Memory B cell (primary cell): ENCODE data around the gene S1PR5.

Experiments used
- ATAC-seq: fragments of 150-1000 bp; cut with Tn5 transposase; 2 replicates; pipeline ENCODE4 v1.10.0; 2021; ENCODE audit warnings: low read depth, mild to moderate bottlenecking, moderate library complexity
- DNase-seq, 2 donors: peaks; one replicate each; pipeline ENCODE4 v3.0.0; 2022; ENCODE audit warnings: low spot score in 2 of 2
- H3K27ac Mint-ChIP-seq: one replicate; pipeline ENCODE4 v1.8.0; 2022; ENCODE audit warnings: mild to moderate bottlenecking, moderate library complexity, mixed read lengths
- H3K27me3 Mint-ChIP-seq: one replicate; pipeline ENCODE4 v1.8.0; 2022; ENCODE audit warnings: mixed read lengths
- H3K36me3 Mint-ChIP-seq: one replicate; pipeline ENCODE4 v1.8.0; 2022; ENCODE audit warnings: mild to moderate bottlenecking, mixed read lengths
- H3K4me1 Mint-ChIP-seq: one replicate; pipeline ENCODE4 v1.8.0; 2022; ENCODE audit warnings: mixed read lengths
- H3K4me3 Mint-ChIP-seq: one replicate; pipeline ENCODE4 v1.8.0; 2022; ENCODE audit warnings: mild to moderate bottlenecking, moderate library complexity, mixed read lengths
- H3K9me3 Mint-ChIP-seq: one replicate; pipeline ENCODE4 v1.8.0; 2022; ENCODE audit warnings: mixed read lengths

The S1PR5 gene

GRCh38 chr19:10517361-10517759 is at the start of gene S1PR5:
Gene S1PR5, minus strand, starts transcription at chr19:10517447. Its CDS starts 2,436 bp downstream, at chr19:10515011.
- H3K4me3 Mint-ChIP-seq, result peak within 1 kb of the TSS; percentile 45
- no peak within 1 kb of the TSS for H3K27ac Mint-ChIP-seq
- peak in 1 of 2 donors; percentile 30 for DNase-seq
- no peaks in the 10 kb centered on the region for H3K36me3 Mint-ChIP-seq
- peaks cover 39% of the 10 kb centered on the region for H3K27me3 Mint-ChIP-seq
- H3K9me3 Mint-ChIP-seq, result no peaks in the 10 kb centered on the region
- H3K4me1 Mint-ChIP-seq, result peaks cover 20% of the 10 kb centered on the region
- no peak for ATAC-seq

GRCh38 chr19:10566658-10567410 is 49.6 kb upstream of the S1PR5 start:
- Mint-ChIP-seq H3K9me3 (no peaks in the 10 kb centered on the region), H3K27me3 (no peaks in the 10 kb centered on the region), H3K36me3 (peaks cover 9% of the 10 kb centered on the region), H3K4me3 (peak overlapping the region; percentile 91), H3K27ac (peak overlapping the region; percentile 91), H3K4me1 (peaks cover 26% of the 10 kb centered on the region)
- ATAC-seq (peak; percentile 20), DNase-seq (peak; percentile 46 to 57)

GRCh38 chr19:10566408-10566657 is 49.1 kb upstream of the S1PR5 start:
- Mint-ChIP-seq H3K36me3 (peaks cover 11% of the 10 kb centered on the region), H3K9me3 (no peaks in the 10 kb centered on the region), H3K4me3 (peak overlapping the region; percentile 91)

GRCh38 chr19:10565567-10566407 is 48.5 kb upstream of the S1PR5 start, which contains the start of gene KRI1:
Gene KRI1, minus strand, starts transcription at chr19:10566010. Its CDS starts 11 bp downstream, at chr19:10565999.
- Mint-ChIP-seq H3K36me3 (peaks cover 11% of the 10 kb centered on the region), H3K9me3 (no peaks in the 10 kb centered on the region), H3K27ac (peak within 1 kb of the TSS; percentile 91), H3K4me3 (peak within 1 kb of the TSS; percentile 91), H3K27me3 (no peaks in the 10 kb centered on the region), H3K4me1 (peaks cover 26% of the 10 kb centered on the region)
- DNase-seq, result peak; percentile 98 to 99
- ATAC-seq, result peak; percentile 57

More at GRCh38 chr19:10566408-10566657, 49.1 kb upstream of the S1PR5 start:
- no peak for ATAC-seq
- H3K4me1 Mint-ChIP-seq, result peaks cover 26% of the 10 kb centered on the region
- H3K27ac Mint-ChIP-seq, result peak overlapping the region; percentile 91
- no peak for DNase-seq
- no peaks in the 10 kb centered on the region for H3K27me3 Mint-ChIP-seq

GRCh38 chr19:10565028-10565566 is 47.9 kb upstream of the S1PR5 start:
- H3K27ac Mint-ChIP-seq, result peak overlapping the region; percentile 91
- H3K27me3 Mint-ChIP-seq, result no peaks in the 10 kb centered on the region
- H3K36me3 Mint-ChIP-seq, result peaks cover 14% of the 10 kb centered on the region
- ATAC-seq (peak; percentile 16), DNase-seq (peak; percentile 48 to 62)
- no peaks in the 10 kb centered on the region for H3K9me3 Mint-ChIP-seq
- peak overlapping the region; percentile 91 for H3K4me3 Mint-ChIP-seq
- peaks cover 24% of the 10 kb centered on the region for H3K4me1 Mint-ChIP-seq

GRCh38 chr19:10562609-10563008 is 45.4 kb upstream of the S1PR5 start:
- H3K36me3 Mint-ChIP-seq, result peaks cover 23% of the 10 kb centered on the region
- no peak overlapping the region for H3K27ac Mint-ChIP-seq
- ATAC-seq (no peak), DNase-seq (no peak)
- no peak overlapping the region for H3K4me3 Mint-ChIP-seq
- no peaks in the 10 kb centered on the region for H3K27me3 Mint-ChIP-seq
- H3K9me3 Mint-ChIP-seq, result no peaks in the 10 kb centered on the region
- peaks cover 21% of the 10 kb centered on the region for H3K4me1 Mint-ChIP-seq

- Mint-ChIP-seq H3K4me3 (no peak overlapping the region), H3K4me1 (peaks cover 9% of the 10 kb centered on the region), H3K36me3 (peaks cover 17% of the 10 kb centered on the region), H3K9me3 (no peaks in the 10 kb centered on the region), H3K27ac (no peak overlapping the region), H3K27me3 (no peaks in the 10 kb centered on the region)
- DNase-seq (no peak), ATAC-seq (no peak)
Measured at GRCh38 chr19:10560154-10560553, 42.9 kb upstream of the S1PR5 start.

- Mint-ChIP-seq H3K27ac (peak overlapping the region; percentile 42), H3K9me3 (no peaks in the 10 kb centered on the region), H3K4me3 (no peak overlapping the region), H3K36me3 (peaks cover 15% of the 10 kb centered on the region), H3K4me1 (peaks cover 15% of the 10 kb centered on the region), H3K27me3 (no peaks in the 10 kb centered on the region)
- ATAC-seq, result no peak
- no peak for DNase-seq
Measured at GRCh38 chr19:10557603-10558197, 40.5 kb upstream of the S1PR5 start.

GRCh38 chr19:10555610-10555973 is 38.3 kb upstream of the S1PR5 start:
- H3K4me3 Mint-ChIP-seq, result no peak overlapping the region
- peak overlapping the region; percentile 35 for H3K27ac Mint-ChIP-seq
- DNase-seq (no peak), ATAC-seq (no peak)
- H3K4me1 Mint-ChIP-seq, result peaks cover 15% of the 10 kb centered on the region
- H3K36me3 Mint-ChIP-seq, result peaks cover 18% of the 10 kb centered on the region
- no peaks in the 10 kb centered on the region for H3K9me3 Mint-ChIP-seq
- no peaks in the 10 kb centered on the region for H3K27me3 Mint-ChIP-seq

- Mint-ChIP-seq H3K9me3 (no peaks in the 10 kb centered on the region), H3K4me1 (peaks cover 15% of the 10 kb centered on the region), H3K27ac (peak overlapping the region; percentile 86), H3K27me3 (no peaks in the 10 kb centered on the region), H3K36me3 (peaks cover 16% of the 10 kb centered on the region), H3K4me3 (no peak overlapping the region)
- ATAC-seq, result no peak
- DNase-seq, result no peak
Measured at GRCh38 chr19:10554760-10555609, 37.7 kb upstream of the S1PR5 start.

- Mint-ChIP-seq H3K27me3 (no peaks in the 10 kb centered on the region), H3K36me3 (peaks cover 14% of the 10 kb centered on the region), H3K27ac (peak overlapping the region; percentile 86), H3K4me3 (peak overlapping the region; percentile 71), H3K4me1 (peaks cover 15% of the 10 kb centered on the region), H3K9me3 (no peaks in the 10 kb centered on the region)
- DNase-seq (peak; percentile 42 to 54), ATAC-seq (peak; percentile 86)
Measured at GRCh38 chr19:10553943-10554381, 36.7 kb upstream of the S1PR5 start.

GRCh38 chr19:10553087-10553667 is 35.9 kb upstream of the S1PR5 start:
- DNase-seq (no peak), ATAC-seq (no peak)
- H3K27ac Mint-ChIP-seq, result peak overlapping the region; percentile 86
- H3K27me3 Mint-ChIP-seq, result no peaks in the 10 kb centered on the region
- peak overlapping the region; percentile 71 for H3K4me3 Mint-ChIP-seq
- peaks cover 14% of the 10 kb centered on the region for H3K36me3 Mint-ChIP-seq
- peaks cover 15% of the 10 kb centered on the region for H3K4me1 Mint-ChIP-seq
- no peaks in the 10 kb centered on the region for H3K9me3 Mint-ChIP-seq

GRCh38 chr19:10552510-10553053 is 35.3 kb upstream of the S1PR5 start:
- Mint-ChIP-seq H3K9me3 (no peaks in the 10 kb centered on the region), H3K4me3 (no peak overlapping the region), H3K27ac (peak overlapping the region; percentile 86), H3K4me1 (peaks cover 15% of the 10 kb centered on the region), H3K27me3 (no peaks in the 10 kb centered on the region), H3K36me3 (peaks cover 12% of the 10 kb centered on the region)
- ATAC-seq, result no peak
- DNase-seq, result no peak
